GM19324 (cell line): ENCODE results near the gene KAT5.
A peak's percentile ranks its signal among the peaks of the same experiment; 100 is the strongest.
"Not testable (repeated sequence)": the region's sequence is repeated elsewhere in the genome, so short reads cannot be mapped to it uniquely, and the experiment has no call there.

Experiments
- ATAC-seq: cut with Tn5 transposase; IDR thresholded peaks from one replicate; pipeline ENCODE4 v1.9.1; 2021; ENCODE audit warnings: mild to moderate bottlenecking, moderate library complexity; ENCODE audit not compliant: unreplicated experiment, low FRiP score

The KAT5 gene

GRCh38 chr11:65711785-65712632 is at the start of gene KAT5:
Gene KAT5 (plus strand): TSS chr11:65712252. CDS start chr11:65712268, 16 bp downstream.
- peak; percentile 93 for ATAC-seq

- ATAC-seq = peak; percentile 82
These were observed 49.0 kb upstream of the KAT5 start, which contains the start of gene RELA for GRCh38 chr11:65662799-65663638. Gene RELA (minus strand): TSS chr11:65662916. CDS start chr11:65662832, 84 bp downstream.

- ATAC-seq = no peak
These were observed 48.3 kb upstream of the KAT5 start for GRCh38 chr11:65663639-65664200.

- no peak for ATAC-seq
These were observed 39.7 kb upstream of the KAT5 start for GRCh38 chr11:65672180-65672860.

GRCh38 chr11:65672982-65673381 is 39.1 kb upstream of the KAT5 start:
- no peak for ATAC-seq

- no peak for ATAC-seq
These were observed 31.8 kb upstream of the KAT5 start for GRCh38 chr11:65680192-65680743.

GRCh38 chr11:65683480-65683879 is 28.6 kb upstream of the KAT5 start:
- ATAC-seq = not testable (repeated sequence)

- ATAC-seq = no peak
These were observed 26.1 kb upstream of the KAT5 start for GRCh38 chr11:65685981-65686380.

- not testable (repeated sequence) for ATAC-seq
These were observed 20.2 kb upstream of the KAT5 start for GRCh38 chr11:65691847-65692246.

- no peak for ATAC-seq
These were observed 19.7 kb upstream of the KAT5 start for GRCh38 chr11:65692367-65692766.

- no peak for ATAC-seq
These were observed 16.4 kb upstream of the KAT5 start for GRCh38 chr11:65695459-65696241.

GRCh38 chr11:65696802-65697552 is 15.1 kb upstream of the KAT5 start:
- no peak for ATAC-seq

GRCh38 chr11:65698205-65698604 is 13.8 kb upstream of the KAT5 start:
- ATAC-seq = no peak

GRCh38 chr11:65699306-65699705 is 12.7 kb upstream of the KAT5 start:
- no peak for ATAC-seq

GRCh38 chr11:65700399-65700798 is 11.7 kb upstream of the KAT5 start:
- no peak for ATAC-seq

- ATAC-seq = no peak
These were observed 10.4 kb upstream of the KAT5 start for GRCh38 chr11:65701686-65702085.

GRCh38 chr11:65703846-65704245 is 8.2 kb upstream of the KAT5 start:
- no peak for ATAC-seq

GRCh38 chr11:65706303-65706763 is 5.7 kb upstream of the KAT5 start:
- ATAC-seq = not testable (repeated sequence)

GRCh38 chr11:65707002-65707401 is 5.0 kb upstream of the KAT5 start:
- ATAC-seq = not testable (repeated sequence)
